GF-D8 (cell line): ENCODE measurements around the gene IPO13.
A peak's percentile ranks its signal among the peaks of the same experiment; 100 is the strongest.

Experiments
- DNase-seq: peaks from one replicate; lab custom pipeline; 2025; lab: John Stamatoyannopoulos, UW

Gene IPO13

GRCh38 chr1:43930168-43930948 lies 16.4 kb upstream of the IPO13 start:
- no peak for DNase-seq

GRCh38 chr1:43930949-43931275 lies 15.8 kb upstream of the IPO13 start:
- DNase-seq, result peak; percentile 6

GRCh38 chr1:43931711-43932660 lies 14.8 kb upstream of the IPO13 start:
- no peak for DNase-seq

- no peak for DNase-seq
Observed at GRCh38 chr1:43932786-43933385, 13.9 kb upstream of the IPO13 start.

GRCh38 chr1:43933386-43934100 lies 13.2 kb upstream of the IPO13 start, which contains the start of gene ARTN:
TSS of gene ARTN (plus strand) at chr1:43933801. CDS start at chr1:43935657, 1,856 bp downstream.
- DNase-seq, result no peak

GRCh38 chr1:43934101-43934985 lies 12.4 kb upstream of the IPO13 start:
- no peak for DNase-seq

- DNase-seq, result no peak
Observed at GRCh38 chr1:43934986-43935324, 11.8 kb upstream of the IPO13 start.

- no peak for DNase-seq
Observed at GRCh38 chr1:43935711-43936427, 10.9 kb upstream of the IPO13 start.

- no peak for DNase-seq
Observed at GRCh38 chr1:43936431-43937151, 10.2 kb upstream of the IPO13 start.

GRCh38 chr1:43937179-43937865 lies 9.4 kb upstream of the IPO13 start:
- DNase-seq, result no peak

- no peak for DNase-seq
Observed at GRCh38 chr1:43938383-43938782, 8.4 kb upstream of the IPO13 start.

GRCh38 chr1:43938892-43939587 lies 7.7 kb upstream of the IPO13 start:
- no peak for DNase-seq

GRCh38 chr1:43942411-43942810 lies 4.3 kb upstream of the IPO13 start:
- no peak for DNase-seq

- DNase-seq, result no peak
Observed at GRCh38 chr1:43944860-43945259, 1.9 kb upstream of the IPO13 start.

- DNase-seq, result no peak
Observed at GRCh38 chr1:43945674-43946235, 995 bp upstream of the IPO13 start.

- no peak for DNase-seq
Observed at GRCh38 chr1:43947061-43947873, 517 bp downstream of the IPO13 start.

GRCh38 chr1:43947874-43948437 lies 1.2 kb downstream of the IPO13 start:
- no peak for DNase-seq
